ENCODE data around the gene NOTCH1.

NOTCH1 gene

GRCh38 chr9:136526625-136527066 is 19.2 kb downstream of the NOTCH1 start:
- DNase-seq (ENCODE audit: extremely low read depth, low read depth): no peak
- TF ChIP-seq CTCF (IDR thresholded peaks at IDR 0.05; ENCODE audit: low read depth, low read length): no peak

GRCh38 chr9:136525841-136526499 is 19.9 kb downstream of the NOTCH1 start:
- no peak for TF ChIP-seq CTCF (IDR thresholded peaks at IDR 0.05; ENCODE audit: low read depth, low read length)
- no peak for DNase-seq (ENCODE audit: extremely low read depth, low read depth)

GRCh38 chr9:136525207-136525606 is 20.6 kb downstream of the NOTCH1 start:
- TF ChIP-seq CTCF (IDR thresholded peaks at IDR 0.05; ENCODE audit: low read depth, low read length): no peak
- no peak for DNase-seq (ENCODE audit: extremely low read depth, low read depth)

GRCh38 chr9:136522314-136523237 is 23.3 kb downstream of the NOTCH1 start:
- no peak for TF ChIP-seq CTCF (IDR thresholded peaks at IDR 0.05; ENCODE audit: low read depth, low read length)
- DNase-seq (ENCODE audit: extremely low read depth, low read depth): no peak

- TF ChIP-seq CTCF (IDR thresholded peaks at IDR 0.05; ENCODE audit: low read depth, low read length): no peak
- DNase-seq (ENCODE audit: extremely low read depth, low read depth): no peak
These were observed 24.3 kb downstream of the NOTCH1 start for GRCh38 chr9:136521537-136521936.

GRCh38 chr9:136520053-136520540 is 25.8 kb downstream of the NOTCH1 start:
- DNase-seq (ENCODE audit: extremely low read depth, low read depth): no peak
- TF ChIP-seq CTCF (IDR thresholded peaks at IDR 0.05; ENCODE audit: low read depth, low read length): no peak

Measured in AG09319 (cell line).